PC-9 (cell line): ENCODE data around the gene TFAP2B.

Experiments used
- CTCF ChIP-seq: fragments of 200-600 bp; sonication (generic); conservative IDR thresholded peaks from 2 replicates; pipeline ENCODE4 v1.6.1; 2017; ENCODE audit warnings: mixed run types, antibody characterized with exemption, mild to moderate bottlenecking, moderate library complexity
- EZH2 ChIP-seq: fragments of 200-600 bp; sonication (generic); IDR thresholded peaks from 2 replicates; pipeline ENCODE4 v1.8.0; 2017; ENCODE audit warnings: antibody characterized with exemption, low read depth

- TF ChIP-seq CTCF, result no peak
- TF ChIP-seq EZH2, result no peak
Observed at GRCh38 chr6:50836231-50836630, 17.6 kb downstream of the TFAP2B start.
